Kidney epithelial cell (primary cell): ENCODE measurements around the gene ASB2. TPM values are rescaled to one million over a fixed set of nuclear protein-coding genes. Genes with fewer than 3 reads are reported as not detected.

Experiments
- DNase-seq: peaks from one replicate; pipeline ENCODE4 v3.0.0-alpha.2; 2010; ENCODE audit warnings: low read depth
- H3K27me3 ChIP-seq: 2 replicates; pipeline ENCODE4 v1.6.0; 2011; ENCODE audit warnings: low read length; ENCODE audit not compliant: control insufficient read depth, insufficient read depth
- H3K36me3 ChIP-seq: 2 replicates; pipeline ENCODE4 v1.5.1; 2011; ENCODE audit warnings: low read length; ENCODE audit not compliant: control insufficient read depth, insufficient read depth
- H3K4me3 ChIP-seq: 2 replicates; pipeline ENCODE4 v1.5.1; 2011; ENCODE audit warnings: low read depth, mild to moderate bottlenecking, control low read depth, low read length
- CTCF ChIP-seq: IDR thresholded peaks from 2 replicates; pipeline ENCODE4 v1.5.1; 2011; ENCODE audit warnings: mild to moderate bottlenecking, moderate library complexity, low read length, control low read depth, inconsistent platforms; ENCODE audit not compliant: insufficient read depth, poor library complexity, severe bottlenecking
- total RNA-seq: library from RNA; depleted of rRNA; stranded (reverse); fragments of >200 nt; gene quantifications from 2 replicates; pipeline ENCODE4 v1.2.3, GENCODE V29; 2015

ASB2 gene
- total RNA-seq, 1 donor from 2014 or later = 7.4 TPM

GRCh38 chr14:93944348-93945069 is 31.9 kb downstream of the ASB2 start:
- DNase-seq = no peak
- Histone ChIP-seq H3K27me3 (no peaks in the 10 kb centered on the region), H3K4me3 (no peak overlapping the region), H3K36me3 (no peaks in the 10 kb centered on the region)
- no peak for TF ChIP-seq CTCF

- Histone ChIP-seq H3K4me3 (no peak overlapping the region), H3K36me3 (no peaks in the 10 kb centered on the region), H3K27me3 (peaks cover 6% of the 10 kb centered on the region)
- TF ChIP-seq CTCF = no peak
- no peak for DNase-seq
Measured at GRCh38 chr14:93943930-93944329, 32.4 kb downstream of the ASB2 start.

- TF ChIP-seq CTCF = no peak
- DNase-seq = peak; percentile 67
Measured at GRCh38 chr14:93943052-93943451, 33.3 kb downstream of the ASB2 start.

GRCh38 chr14:93941293-93941910 is 35.0 kb downstream of the ASB2 start:
- H3K27me3 ChIP-seq = peaks cover 21% of the 10 kb centered on the region
- TF ChIP-seq CTCF = no peak
- peak; percentile 82 for DNase-seq
- H3K36me3 ChIP-seq = no peaks in the 10 kb centered on the region
- no peak overlapping the region for H3K4me3 ChIP-seq

More at GRCh38 chr14:93943052-93943451, 33.3 kb downstream of the ASB2 start:
- no peak overlapping the region for H3K4me3 ChIP-seq
- H3K27me3 ChIP-seq = peaks cover 12% of the 10 kb centered on the region
- H3K36me3 ChIP-seq = no peaks in the 10 kb centered on the region

GRCh38 chr14:93940437-93940836 is 35.9 kb downstream of the ASB2 start:
- Histone ChIP-seq H3K36me3 (no peaks in the 10 kb centered on the region), H3K27me3 (peaks cover 23% of the 10 kb centered on the region), H3K4me3 (no peak overlapping the region)
- no peak for TF ChIP-seq CTCF
- no peak for DNase-seq
